SHP77 treated with DMSO at 0.1 percent for 48 hours (cell line): ENCODE measurements around the gene WWC2.

Experiments used
- DNase-seq: peaks from one replicate; lab custom pipeline; 2025; lab: John Stamatoyannopoulos, UW

Gene WWC2

GRCh38 chr4:183202523-183202922 is 103.5 kb downstream of the WWC2 start:
- no peak for DNase-seq

- no peak for DNase-seq
Measured at GRCh38 chr4:183204793-183205192, 105.7 kb downstream of the WWC2 start.

- DNase-seq = no peak
Measured at GRCh38 chr4:183205193-183205592, 106.1 kb downstream of the WWC2 start.

- no peak for DNase-seq
Measured at GRCh38 chr4:183205709-183206108, 106.7 kb downstream of the WWC2 start.

- DNase-seq = no peak
Measured at GRCh38 chr4:183211533-183211932, 112.5 kb downstream of the WWC2 start.

- no peak for DNase-seq
Measured at GRCh38 chr4:183213996-183214395, 114.9 kb downstream of the WWC2 start.

DNA sequence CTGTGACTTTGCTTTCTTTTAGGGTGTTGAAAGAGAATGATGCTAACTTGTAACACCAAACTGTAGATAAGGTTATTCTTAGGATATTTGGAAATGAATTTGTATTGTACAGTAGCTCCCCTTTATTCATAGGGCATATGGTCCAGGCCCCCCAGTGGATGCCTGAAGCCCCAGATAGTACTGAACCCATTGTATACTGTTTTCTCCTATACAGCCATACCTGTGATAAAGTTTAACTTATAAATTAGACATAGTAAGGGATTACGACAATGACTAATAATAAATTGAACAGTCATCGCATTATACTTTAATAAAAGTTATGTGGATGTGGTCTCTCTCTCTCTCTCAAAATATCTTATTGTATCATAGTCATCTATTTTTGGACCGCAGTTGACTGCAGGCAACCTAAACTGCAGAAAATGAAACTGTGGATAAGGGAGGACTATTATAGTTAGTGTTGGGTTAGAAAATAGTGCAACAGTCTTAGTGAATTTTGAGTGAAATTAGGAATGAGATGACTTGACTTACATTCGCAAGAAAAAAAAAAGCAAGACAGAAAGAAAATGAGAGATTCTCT is 115.9 kb downstream of the WWC2 start:
- no peak for DNase-seq

DNA sequence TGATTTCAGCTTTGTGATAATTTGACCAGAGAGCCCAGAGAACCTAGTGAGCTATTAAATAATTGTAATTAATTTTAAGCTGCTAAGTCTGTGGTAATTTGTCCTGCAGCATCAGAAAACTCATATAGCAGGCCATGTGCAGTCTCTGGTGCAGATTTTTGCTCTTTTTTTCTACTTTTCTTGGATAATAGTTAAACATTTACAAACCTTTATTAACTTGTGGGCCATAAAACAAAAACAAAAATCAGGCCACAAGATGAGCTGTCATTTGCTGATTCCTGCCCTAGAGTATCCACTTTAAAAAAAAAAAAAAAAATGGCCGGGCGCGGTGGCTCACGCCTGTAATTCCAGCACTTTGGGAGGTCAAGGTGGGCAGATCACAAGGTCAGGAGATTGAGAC is 121.2 kb downstream of the WWC2 start:
- DNase-seq = no peak

- DNase-seq = no peak
Measured at GRCh38 chr4:183223053-183223452, 124.0 kb downstream of the WWC2 start.

DNA sequence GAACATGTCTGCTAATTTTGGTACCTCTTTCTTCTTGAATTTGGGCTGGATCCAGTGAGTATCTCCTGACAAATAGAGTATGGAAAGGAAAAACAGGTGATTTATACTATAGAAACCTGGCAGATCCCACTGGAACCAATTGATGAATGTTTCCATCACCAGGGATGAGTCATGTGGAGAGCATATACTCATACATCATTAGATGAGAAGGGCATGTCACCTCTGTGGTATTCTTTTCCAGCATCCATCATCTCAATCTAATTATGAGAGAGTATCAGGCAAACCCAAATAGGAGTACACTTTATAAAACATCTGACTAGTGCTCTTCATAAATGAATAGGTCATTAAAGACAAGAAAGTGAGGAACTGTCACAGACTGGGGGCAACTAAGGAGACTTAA is 130.3 kb downstream of the WWC2 start:
- DNase-seq = no peak

GRCh38 chr4:183240581-183241321 is 141.7 kb downstream of the WWC2 start:
- no peak for DNase-seq

DNA sequence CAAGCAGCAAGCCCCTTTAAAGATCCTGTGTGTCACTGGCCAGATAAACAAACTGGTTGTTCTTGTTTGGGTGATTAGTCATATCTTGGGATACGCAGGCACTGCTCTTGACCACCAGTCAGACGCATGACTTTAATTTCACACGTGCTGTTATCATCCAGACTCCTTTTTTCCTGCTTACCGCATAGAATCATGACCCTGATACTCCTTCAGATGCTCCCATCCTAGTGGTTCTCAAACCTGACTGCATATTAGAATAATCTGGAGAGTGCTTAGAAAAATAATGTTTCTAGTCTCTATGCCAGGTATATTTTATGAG is 142.2 kb downstream of the WWC2 start:
- DNase-seq = no peak

- no peak for DNase-seq
Measured at GRCh38 chr4:183241721-183242151, 142.7 kb downstream of the WWC2 start.

DNA sequence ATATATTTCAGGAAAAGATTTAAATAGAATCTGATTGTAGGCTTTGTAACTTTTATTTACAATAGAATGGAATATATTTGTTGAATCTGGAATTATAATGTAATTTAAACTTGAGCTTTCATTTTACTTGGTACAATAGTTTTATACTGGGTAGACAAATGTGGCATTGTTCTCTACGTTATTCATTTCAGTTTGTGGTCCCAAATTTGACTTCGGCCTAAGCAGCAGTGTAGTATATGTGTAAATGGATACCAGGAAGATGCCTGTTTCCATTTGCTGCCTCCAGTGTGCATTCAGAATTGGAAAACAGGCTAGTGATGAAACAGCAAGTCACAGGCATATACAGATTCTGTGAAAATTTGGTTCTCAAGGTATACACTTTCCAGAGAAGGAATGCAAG is 143.2 kb downstream of the WWC2 start:
- DNase-seq = no peak

DNA sequence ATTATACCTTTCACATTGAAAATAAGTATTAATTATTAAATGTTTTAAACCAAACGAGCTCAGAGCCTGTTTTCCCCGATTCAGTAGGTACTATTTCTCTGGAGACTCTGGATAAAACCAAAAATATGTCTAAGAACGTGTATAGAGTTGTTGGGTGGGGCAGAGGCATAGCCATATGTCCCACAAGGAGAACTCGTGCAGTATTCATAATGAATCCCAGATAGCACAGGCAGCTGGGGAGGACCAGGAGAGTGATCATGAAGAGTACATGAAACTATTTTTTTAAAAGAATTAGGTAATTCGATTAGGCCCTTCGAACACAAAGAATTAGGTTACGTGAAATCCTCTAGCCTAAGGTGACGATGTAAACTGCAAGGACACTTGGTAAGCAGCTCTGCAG is 145.0 kb downstream of the WWC2 start:
- DNase-seq = no peak

DNA sequence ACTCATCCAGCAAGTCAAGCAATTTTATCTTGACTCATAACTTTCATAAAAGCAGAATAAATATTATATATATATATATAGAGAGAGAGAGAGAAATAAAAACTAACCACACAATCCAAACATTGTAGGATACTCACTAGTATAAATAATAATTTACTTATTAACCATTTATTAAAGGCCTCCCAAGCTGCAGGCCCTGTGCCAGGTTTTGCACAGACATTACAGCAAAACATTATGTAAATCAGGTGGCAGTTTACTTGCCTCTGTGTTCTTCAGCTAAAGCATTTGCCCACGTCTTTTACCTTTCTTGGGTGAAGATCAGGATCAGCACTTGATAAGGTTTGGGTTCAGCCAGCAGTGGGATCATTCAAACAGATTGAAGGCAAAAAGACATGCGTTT is 145.4 kb downstream of the WWC2 start:
- DNase-seq = no peak

- no peak for DNase-seq
Measured at GRCh38 chr4:183248201-183248600, 149.1 kb downstream of the WWC2 start.

DNA sequence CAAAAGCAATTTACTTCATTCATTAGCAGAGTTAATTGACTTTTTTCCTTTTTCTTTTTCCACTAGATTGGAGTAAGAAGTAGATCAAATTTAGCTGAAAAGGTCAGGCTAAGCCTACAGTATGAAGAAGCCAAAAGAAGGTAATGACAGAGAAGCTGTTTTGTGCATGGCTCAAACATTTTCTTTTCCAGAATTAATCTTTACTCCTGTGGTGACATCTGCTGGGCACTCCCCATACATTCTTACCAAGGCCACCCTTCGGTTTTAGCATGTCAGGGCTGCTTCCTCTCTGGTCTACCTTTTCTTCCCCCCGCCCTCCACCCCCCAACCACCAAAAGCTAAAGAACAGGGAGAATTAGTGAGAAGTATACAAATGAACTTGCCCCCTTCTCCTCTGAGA is 150.8 kb downstream of the WWC2 start:
- no peak for DNase-seq

- DNase-seq = no peak
Measured at GRCh38 chr4:183250831-183251230, 151.8 kb downstream of the WWC2 start.

GRCh38 chr4:183252959-183253358 is 153.9 kb downstream of the WWC2 start:
- DNase-seq = no peak

GRCh38 chr4:183253451-183253850 is 154.4 kb downstream of the WWC2 start:
- no peak for DNase-seq

- DNase-seq = no peak
Measured at GRCh38 chr4:183254162-183254561, 155.1 kb downstream of the WWC2 start.

- DNase-seq = no peak
Measured at GRCh38 chr4:183255487-183255886, 156.4 kb downstream of the WWC2 start.

DNA sequence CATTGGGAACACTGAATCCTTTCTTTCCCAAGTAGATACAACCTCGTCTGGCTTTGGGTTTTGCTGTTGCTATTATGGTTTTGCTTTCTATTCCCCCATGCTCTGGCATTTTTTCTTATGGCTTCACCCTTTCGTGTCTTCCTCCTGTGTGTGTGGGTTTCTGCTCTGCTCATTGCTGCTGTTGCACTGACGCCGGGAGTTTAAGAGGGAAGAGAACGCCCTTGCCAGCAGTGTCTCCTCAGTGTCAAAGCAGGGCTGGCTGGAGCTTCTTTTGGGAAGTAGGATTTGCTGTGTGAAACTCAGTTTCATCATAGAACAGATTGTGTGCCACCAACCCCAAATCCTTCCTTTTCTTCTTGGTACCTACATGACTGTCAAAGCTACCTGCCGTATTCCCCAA is 157.3 kb downstream of the WWC2 start:
- no peak for DNase-seq
